H1 (cell line): ENCODE measurements around the gene CCS. TPM values are rescaled to one million over a fixed set of nuclear protein-coding genes. Genes with fewer than 3 reads are reported as not detected.

ENCODE experiments used
- CTCF ChIA-PET: fragments of 300-600 bp; sonication (Branson Sonifier 250); formaldehyde crosslinking; loops from one replicate; lab custom pipeline; 2021; ENCODE audit not compliant: partially characterized antibody; lab: Charles Lee
- POLR2A ChIA-PET: fragments of 300-600 bp; sonication (Branson Sonifier 250); formaldehyde crosslinking; loops from one replicate; lab custom pipeline; 2021; ENCODE audit warnings: inconsistent platforms; ENCODE audit not compliant: partially characterized antibody; lab: Charles Lee
- DNase-seq, 2 experiments: peaks; one replicate each; pipeline versions ENCODE4 v3.0.0 to v3.0.0-alpha.2; 2010 to 2022; ENCODE audit warnings: low spot score in 2 of 2, low read depth in 1 of 2, mixed read lengths in 1 of 2
- FAIRE-seq: peaks from 2 replicates; lab custom pipeline; 2011; peaks lifted over from hg19 to GRCh38; lab: Jason Lieb, UNC
- H2AFZ ChIP-seq: 2 replicates; pipeline ENCODE4 v1.8.1; 2012; ENCODE audit warnings: low read length, inconsistent platforms
- H2AK5ac ChIP-seq: 2 replicates; pipeline ENCODE4 v1.6.1; 2013; ENCODE audit warnings: low read depth, low read length
- H2BK120ac ChIP-seq: replicated peaks from 2 replicates; pipeline ENCODE3; 2013; ENCODE audit warnings: low read depth, low read length, inconsistent platforms
- H2BK12ac ChIP-seq: 2 replicates; pipeline ENCODE4 v1.6.1; 2013; ENCODE audit warnings: low read depth, low read length
- H2BK15ac ChIP-seq: 2 replicates; pipeline ENCODE4 v1.6.1; 2013; ENCODE audit warnings: low read length
- H2BK20ac ChIP-seq: 2 replicates; pipeline ENCODE4 v1.6.1; 2013; ENCODE audit warnings: low read length
- H2BK5ac ChIP-seq: 2 replicates; pipeline ENCODE4 v1.6.1; 2013; ENCODE audit warnings: low read depth, low read length
- H3K14ac ChIP-seq: 2 replicates; pipeline ENCODE4 v1.6.1; 2013; ENCODE audit warnings: inconsistent platforms; ENCODE audit not compliant: insufficient read length
- H3K18ac ChIP-seq: 2 replicates; pipeline ENCODE4 v1.6.1; 2013; ENCODE audit warnings: low read length; ENCODE audit errors: extremely low read depth
- H3K23ac ChIP-seq: 2 replicates; pipeline ENCODE4 v1.6.1; 2013; ENCODE audit warnings: inconsistent platforms; ENCODE audit not compliant: insufficient read length
- H3K23me2 ChIP-seq: 2 replicates; pipeline ENCODE4 v1.6.1; 2013; ENCODE audit warnings: low read depth, low read length
- H3K27ac ChIP-seq: 2 replicates; pipeline ENCODE4 v1.6.1; 2011; ENCODE audit warnings: low read depth, low read length, inconsistent platforms
- H3K27me3 ChIP-seq, 4 experiments: replicated peaks in 1 of 4; 1 replicate in 1 of 4; 2 replicates in 3 of 4; pipeline versions ENCODE4 v1.6.1 to v1.8.1; 2011 to 2013; ENCODE audit warnings: low read length in 3 of 4, mild to moderate bottlenecking in 3 of 4, inconsistent platforms in 2 of 4, mixed read lengths in 2 of 4, moderate library complexity in 1 of 4; ENCODE audit not compliant: control insufficient read depth in 3 of 4, insufficient read depth in 3 of 4; ENCODE audit errors: extremely low read depth in 1 of 4
- H3K36me3 ChIP-seq, 4 experiments: 2 replicates each; pipeline versions ENCODE4 v1.6.1 to v1.8.1; 2011 to 2013; ENCODE audit warnings: mild to moderate bottlenecking in 4 of 4, low read length in 3 of 4, moderate library complexity in 2 of 4, control low read depth in 1 of 4, inconsistent platforms in 1 of 4; ENCODE audit not compliant: insufficient read depth in 4 of 4, control insufficient read depth in 2 of 4
- H3K4ac ChIP-seq: replicated peaks from 2 replicates; pipeline ENCODE3; 2013; ENCODE audit warnings: low read length, low read depth, mixed read lengths, inconsistent platforms; ENCODE audit not compliant: insufficient read length
- H3K4me1 ChIP-seq, 4 experiments: replicated peaks in 1 of 4; 1 replicate in 1 of 4; 2 replicates in 3 of 4; pipeline versions ENCODE4 v1.6.1 to v1.8.1; 2011 to 2013; ENCODE audit warnings: low read length in 3 of 4, inconsistent platforms in 2 of 4, mixed read lengths in 1 of 4; ENCODE audit not compliant: insufficient read depth in 4 of 4, control insufficient read depth in 3 of 4
- H3K4me2 ChIP-seq, 2 experiments: 2 replicates each; pipeline versions ENCODE4 v1.6.1 to v1.8.1; 2011 to 2013; ENCODE audit warnings: low read depth in 2 of 2, low read length in 2 of 2, control low read depth in 1 of 2, inconsistent platforms in 1 of 2, mild to moderate bottlenecking in 1 of 2; ENCODE audit not compliant: insufficient read depth in 1 of 2
- H3K4me3 ChIP-seq, 4 experiments: fragments of 200-600, 300-600 bp in 1 of 4; sonication (generic), shearing (Covaris generic), sonication (Bioruptor Twin) in 1 of 4; 2 replicates each; pipeline versions ENCODE4 v1.5.1 to v1.8.1; 2011 to 2016; ENCODE audit warnings: low read length in 4 of 4, low read depth in 3 of 4, control low read depth in 2 of 4, inconsistent platforms in 2 of 4, mild to moderate bottlenecking in 2 of 4, mixed read lengths in 1 of 4, moderate library complexity in 1 of 4; ENCODE audit not compliant: insufficient read depth in 2 of 4; ENCODE audit errors: extremely low read depth in 1 of 4
- H3K56ac ChIP-seq: replicated peaks from 2 replicates; pipeline ENCODE3; 2013; ENCODE audit warnings: low read depth, mild to moderate bottlenecking, mixed read lengths, low read length, inconsistent platforms; ENCODE audit not compliant: insufficient read length
- H3K79me1 ChIP-seq: 2 replicates; pipeline ENCODE4 v1.6.1; 2013; ENCODE audit warnings: low read depth, low read length, control low read depth
- H3K79me2 ChIP-seq, 2 experiments: 2 replicates each; pipeline versions ENCODE4 v1.6.1 to v1.8.1; 2012 to 2013; ENCODE audit warnings: low read length in 2 of 2, mild to moderate bottlenecking in 2 of 2, inconsistent platforms in 1 of 2; ENCODE audit not compliant: insufficient read depth in 2 of 2, control insufficient read depth in 1 of 2
- H3K9ac ChIP-seq, 4 experiments: replicated peaks in 1 of 4; 1 replicate in 1 of 4; 2 replicates in 3 of 4; pipeline versions ENCODE4 v1.6.1 to v1.8.1; 2011 to 2013; ENCODE audit warnings: low read depth in 3 of 4, low read length in 3 of 4, control low read depth in 2 of 4, mild to moderate bottlenecking in 2 of 4, moderate library complexity in 2 of 4, inconsistent platforms in 1 of 4; ENCODE audit errors: extremely low read depth in 1 of 4
- H3K9me3 ChIP-seq, 2 experiments: 2 replicates each; pipeline versions ENCODE4 v1.6.1 to v1.8.1; 2012 to 2013; ENCODE audit warnings: mild to moderate bottlenecking in 2 of 2, moderate library complexity in 2 of 2, control low read depth in 1 of 2, inconsistent platforms in 1 of 2, low read depth in 1 of 2, low read length in 1 of 2, mixed read lengths in 1 of 2; ENCODE audit not compliant: insufficient read depth in 2 of 2
- H4K20me1 ChIP-seq, 2 experiments: replicated peaks in 1 of 2; 2 replicates each; pipeline versions ENCODE3 to v1.8.1; 2011 to 2013; ENCODE audit warnings: inconsistent platforms in 2 of 2, low read length in 2 of 2, mild to moderate bottlenecking in 1 of 2; ENCODE audit not compliant: insufficient read depth in 2 of 2, control insufficient read depth in 1 of 2
- H4K5ac ChIP-seq: 2 replicates; pipeline ENCODE4 v1.6.1; 2013; ENCODE audit warnings: low read length, low read depth, mixed read lengths, inconsistent platforms; ENCODE audit not compliant: insufficient read length
- H4K8ac ChIP-seq: 2 replicates; pipeline ENCODE4 v1.8.0; 2013; ENCODE audit warnings: mild to moderate bottlenecking, moderate library complexity, low read length, inconsistent platforms; ENCODE audit not compliant: insufficient read depth; ENCODE audit errors: extremely low read depth
- H4K91ac ChIP-seq: replicated peaks from 2 replicates; pipeline ENCODE3; 2013; ENCODE audit warnings: low read length, mixed read lengths, inconsistent platforms; ENCODE audit not compliant: insufficient read length
- BCL11A ChIP-seq, 2 experiments: IDR thresholded peaks; one replicate each; pipeline ENCODE4 v1.6.1; 2011; ENCODE audit warnings: low read depth in 2 of 2, low read length in 2 of 2, mild to moderate bottlenecking in 2 of 2
- CTBP2 ChIP-seq: IDR thresholded peaks from 2 replicates; pipeline ENCODE4 v1.7.0; 2011; ENCODE audit warnings: borderline replicate concordance, mild to moderate bottlenecking, moderate library complexity, mixed read lengths, low read length; ENCODE audit not compliant: insufficient read depth, insufficient read length
- GABPA ChIP-seq: IDR thresholded peaks from 2 replicates; pipeline ENCODE4 v1.6.1; 2011; ENCODE audit warnings: mild to moderate bottlenecking, low read length, moderate library complexity, borderline replicate concordance; ENCODE audit not compliant: insufficient read depth
- HDAC6 ChIP-seq: IDR thresholded peaks from one replicate; pipeline ENCODE4 v1.7.1; 2012; ENCODE audit warnings: low read depth, mild to moderate bottlenecking, inconsistent platforms, low read length, moderate library complexity
- KDM1A ChIP-seq: fragments of 200-600, 300-600 bp; sonication (generic); IDR thresholded peaks from 2 replicates; pipeline ENCODE4 v1.7.1; 2016; ENCODE audit warnings: mild to moderate bottlenecking, low read length, borderline replicate concordance
- KDM4A ChIP-seq: IDR thresholded peaks from one replicate; pipeline ENCODE4 v1.7.1; 2012; ENCODE audit warnings: low read depth, mild to moderate bottlenecking, moderate library complexity, low read length, inconsistent platforms; ENCODE audit not compliant: severe bottlenecking
- SIN3A ChIP-seq, 2 experiments: IDR thresholded peaks in 1 of 2; conservative IDR thresholded peaks in 1 of 2; 2 replicates each; pipeline ENCODE4 v1.6.1; 2011 to 2012; ENCODE audit warnings: low read length in 2 of 2, improper control_type of control experiment in 1 of 2, low read depth in 1 of 2, mild to moderate bottlenecking in 1 of 2
- TAF1 ChIP-seq: IDR thresholded peaks from 2 replicates; pipeline ENCODE4 v1.6.1; 2011; ENCODE audit warnings: mild to moderate bottlenecking, low read depth, low read length
- TBP ChIP-seq: IDR thresholded peaks from 2 replicates; pipeline ENCODE4 v1.6.1; 2011; ENCODE audit warnings: low read depth, low read length, improper control_type of control experiment
- WGBS, 2 experiments: shearing (Covaris generic) in 1 of 2; methylation state at CpG; one replicate each; pipeline versions ENCODE4 v1.1.6 to v1.1.7; 2013 to 2015; ENCODE audit warnings: low lambda C conversion rate in 2 of 2, mixed read lengths in 2 of 2, inconsistent platforms in 1 of 2, low coverage in 1 of 2, missing lambda C conversion rate in 1 of 2; ENCODE audit not compliant: insufficient replicate concordance in 2 of 2, insufficient coverage in 1 of 2, insufficient read length in 1 of 2; ENCODE audit errors: extremely low coverage in 1 of 2, missing lambda C conversion rate in 1 of 2; 5-methylcytosine and 5-hydroxymethylcytosine counted together
- polyA plus RNA-seq, 7 experiments: library from polyadenylated mRNA; depleted of rRNA in 3 of 7; stranded (reverse) in 5 of 7; unstranded in 2 of 7; fragments of >200 nt in 5 of 7; fragments of 200-250 nt in 2 of 7; gene quantifications; 1 replicate in 5 of 7; 2 replicates in 1 of 7; 4 replicates in 1 of 7; pipeline versions ENCODE4 v1.2.1 to v1.2.3, GENCODE V29; 2011 to 2013; ENCODE audit warnings: missing spikeins in 2 of 7, mixed read lengths in 2 of 7
- total RNA-seq: library from RNA; stranded (reverse); fragmentation: NEBNext Ultra II Directional; extraction: Animal tissue kit (Norgen Biotek cat#: 25700); gene quantifications from 2 replicates; pipeline ENCODE4 v1.2.1, GENCODE V29; 2021
- TF ChIP-seq, protein P1 (sequence below): IDR thresholded peaks from 2 replicates; pipeline ENCODE4 v1.6.1; 2012; ENCODE audit warnings: inconsistent platforms
- TF ChIP-seq, protein P2 (sequence below): IDR thresholded peaks from 2 replicates; pipeline ENCODE4 v1.6.1; 2012; ENCODE audit warnings: low read length, inconsistent platforms

CCS gene
- total and polyA plus RNA-seq, 2 of the 8 experiments (the other 6 are each of a cell fraction or from before 2014, with no cell fraction given), result 37.1 to 37.7 TPM

DNA sequence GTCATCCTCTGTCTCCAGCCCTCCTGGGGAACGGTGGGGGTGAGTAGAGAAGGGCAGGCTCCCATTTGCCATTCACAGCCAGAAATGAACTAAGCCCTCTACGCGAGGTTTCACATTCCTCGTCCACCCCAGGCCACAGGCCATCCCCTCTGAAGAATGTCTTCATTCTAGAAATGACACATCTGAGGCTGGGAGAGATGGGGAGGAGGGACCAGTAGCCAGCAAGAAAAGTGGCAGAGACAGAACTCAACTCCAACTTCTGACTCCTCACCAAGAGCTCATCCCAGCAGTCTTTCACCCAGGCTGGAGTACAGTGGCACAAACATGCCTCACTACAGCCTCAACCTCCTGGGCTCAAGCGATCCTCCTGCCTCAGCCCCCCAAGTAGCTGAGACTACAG, 28.0 kb upstream of the CCS start:
- ChIA-PET POLR2A (interaction anchor here (0.7 to 7.4 kb wide), 8 partner anchors 11 to 127 kb away, joined by 3 to 54 read pairs (median 5); partner anchors contain the start of genes ACTN3, RBM14, RBM4 and ZDHHC24), CTCF (interaction anchor here (0.9 kb wide), 1 partner anchor 274 kb away, joined by 3 read pairs; no protein-coding TSS in a partner anchor)
- Histone ChIP-seq H3K18ac (no peak overlapping the region), H3K23ac (no peak overlapping the region), H4K5ac (no peak overlapping the region), H3K4ac (no peak overlapping the region), H4K20me1 (no peaks in the 10 kb centered on the region), H4K8ac (no peak overlapping the region), H2BK20ac (no peak overlapping the region), H3K27me3 (no peaks in the 10 kb centered on the region), H2AFZ (no peak overlapping the region), H3K56ac (no peak overlapping the region), H3K4me1 (peaks cover 2 to 8% (median 3%) of the 10 kb centered on the region in 4 experiments; a peak in 4 of 7 replicates), H2AK5ac (no peak overlapping the region), H3K23me2 (no peaks in the 10 kb centered on the region), H3K14ac (no peak overlapping the region), H3K9me3 (no peaks in the 10 kb centered on the region), H2BK5ac (no peak overlapping the region), H3K79me1 (no peaks in the 10 kb centered on the region), H3K27ac (no peak overlapping the region), H2BK120ac (no peak overlapping the region), H4K91ac (no peak overlapping the region), H3K79me2 (no peaks in the 10 kb centered on the region), H2BK12ac (no peak overlapping the region), H3K36me3 (peaks cover 10 to 31% (median 30%) of the 10 kb centered on the region in 4 experiments), H2BK15ac (no peak overlapping the region), H3K4me3 (no peak overlapping the region), H3K9ac (no peak overlapping the region), H3K4me2 (no peak overlapping the region)
- DNase-seq (no peak), FAIRE-seq (no peak)
- WGBS, 2 experiments, result 89% methylated on average over 5 of the region's 5 CpGs; no CpG with 5 or more reads in 1 of the 2 experiments
- TF ChIP-seq, protein P1, sequence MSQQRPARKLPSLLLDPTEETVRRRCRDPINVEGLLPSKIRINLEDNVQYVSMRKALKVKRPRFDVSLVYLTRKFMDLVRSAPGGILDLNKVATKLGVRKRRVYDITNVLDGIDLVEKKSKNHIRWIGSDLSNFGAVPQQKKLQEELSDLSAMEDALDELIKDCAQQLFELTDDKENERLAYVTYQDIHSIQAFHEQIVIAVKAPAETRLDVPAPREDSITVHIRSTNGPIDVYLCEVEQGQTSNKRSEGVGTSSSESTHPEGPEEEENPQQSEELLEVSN, result no peak
- no peak for TF ChIP-seq HDAC6
- TF ChIP-seq CTBP2, result no peak
- TF ChIP-seq TBP, result no peak
- TF ChIP-seq GABPA, result no peak
- TF ChIP-seq KDM1A, result no peak
- TF ChIP-seq TAF1, result no peak
- TF ChIP-seq SIN3A (conservative IDR thresholded peaks at IDR 0.05 in 1 of 2, IDR thresholded peaks at IDR 0.05 in 1 of 2; ENCODE audit: low read depth in 1 of 2, low read length in 2 of 2), result no peak
- no peak for TF ChIP-seq KDM4A
- TF ChIP-seq BCL11A (IDR thresholded peaks at IDR 0.05; ENCODE audit: low read depth in 2 of 2, low read length in 2 of 2), result no peak
- TF ChIP-seq, protein P2, sequence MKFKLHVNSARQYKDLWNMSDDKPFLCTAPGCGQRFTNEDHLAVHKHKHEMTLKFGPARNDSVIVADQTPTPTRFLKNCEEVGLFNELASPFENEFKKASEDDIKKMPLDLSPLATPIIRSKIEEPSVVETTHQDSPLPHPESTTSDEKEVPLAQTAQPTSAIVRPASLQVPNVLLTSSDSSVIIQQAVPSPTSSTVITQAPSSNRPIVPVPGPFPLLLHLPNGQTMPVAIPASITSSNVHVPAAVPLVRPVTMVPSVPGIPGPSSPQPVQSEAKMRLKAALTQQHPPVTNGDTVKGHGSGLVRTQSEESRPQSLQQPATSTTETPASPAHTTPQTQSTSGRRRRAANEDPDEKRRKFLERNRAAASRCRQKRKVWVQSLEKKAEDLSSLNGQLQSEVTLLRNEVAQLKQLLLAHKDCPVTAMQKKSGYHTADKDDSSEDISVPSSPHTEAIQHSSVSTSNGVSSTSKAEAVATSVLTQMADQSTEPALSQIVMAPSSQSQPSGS, result no peak
